ENCODE results near the gene HSFX3.
"Not testable (repeated sequence)": the region's sequence is repeated elsewhere in the genome, so short reads cannot be mapped to it uniquely, and the experiment has no call there.

HSFX3 gene, protein sequence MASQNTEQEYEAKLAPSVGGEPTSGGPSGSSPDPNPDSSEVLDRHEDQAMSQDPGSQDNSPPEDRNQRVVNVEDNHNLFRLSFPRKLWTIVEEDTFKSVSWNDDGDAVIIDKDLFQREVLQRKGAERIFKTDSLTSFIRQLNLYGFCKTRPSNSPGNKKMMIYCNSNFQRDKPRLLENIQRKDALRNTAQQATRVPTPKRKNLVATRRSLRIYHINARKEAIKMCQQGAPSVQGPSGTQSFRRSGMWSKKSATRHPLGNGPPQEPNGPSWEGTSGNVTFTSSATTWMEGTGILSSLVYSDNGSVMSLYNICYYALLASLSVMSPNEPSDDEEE

DNA sequence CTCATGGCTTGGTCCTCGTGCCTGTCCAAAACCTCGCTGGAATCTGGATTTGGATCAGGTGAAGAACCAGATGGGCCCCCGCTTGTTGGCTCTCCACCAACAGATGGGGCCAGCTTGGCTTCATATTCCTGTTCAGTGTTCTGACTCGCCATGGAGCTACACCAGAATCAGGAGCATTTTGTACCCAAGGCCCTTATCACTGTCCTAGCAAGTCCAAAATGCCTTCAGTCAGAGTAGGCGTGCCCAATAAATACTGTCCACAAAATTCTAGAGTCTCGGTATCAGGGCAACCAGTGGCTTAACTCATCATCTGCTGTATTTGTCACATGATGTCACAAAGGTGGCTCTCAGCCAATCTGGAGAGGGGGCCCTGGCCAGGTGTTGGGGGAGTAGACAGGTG, at the start of gene HSFX3:
Gene HSFX3 (minus strand): TSS at position 224 of the 400 bp plus-strand sequence. CDS start 72 bp downstream, at position 152.
- not testable (repeated sequence) for DNase-seq (ENCODE audit: low read depth in 2 of 2)

DNA sequence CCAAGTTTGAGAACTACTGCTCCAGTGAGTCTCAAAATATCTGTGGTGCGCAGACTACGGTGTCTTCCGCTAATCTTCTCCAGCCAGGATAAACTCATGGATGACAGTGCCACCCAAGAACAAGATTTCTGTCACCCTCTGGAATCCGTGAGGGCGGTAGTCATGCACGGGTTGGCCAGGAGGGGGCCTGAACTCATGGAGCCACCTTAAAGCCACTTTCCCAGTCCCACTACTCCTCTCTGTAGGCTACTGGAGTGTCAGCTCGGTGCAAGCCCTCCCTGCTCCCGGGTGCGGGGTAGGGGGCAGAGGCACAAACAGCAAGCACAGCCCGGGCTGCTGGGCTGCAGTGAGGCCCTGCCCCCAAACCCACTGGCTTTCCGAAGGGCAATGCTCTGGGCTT, 48.9 kb upstream of the HSFX3 start:
- not testable (repeated sequence) for DNase-seq (ENCODE audit: low read depth in 2 of 2)

DNA sequence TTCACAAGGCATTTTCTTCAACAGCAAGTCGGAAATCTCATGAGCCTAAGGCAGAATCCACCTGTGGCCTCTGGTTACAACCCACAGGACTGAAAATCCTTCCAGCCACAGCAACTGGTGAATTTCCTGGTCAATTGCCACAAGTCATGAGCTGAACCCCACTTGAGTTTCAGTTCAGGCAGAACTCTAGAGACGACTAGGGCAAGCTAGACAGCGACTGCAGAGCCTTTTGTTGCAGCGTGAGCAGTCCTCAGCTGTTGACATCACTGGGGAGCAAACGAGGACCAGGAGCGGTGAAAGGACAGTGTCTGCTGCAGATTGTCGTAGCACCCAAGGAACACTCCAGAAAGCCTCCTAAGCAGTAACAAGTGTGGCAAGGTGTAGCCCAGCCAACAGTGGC, 46.2 kb upstream of the HSFX3 start:
- not testable (repeated sequence) for DNase-seq (ENCODE audit: low read depth in 2 of 2)

DNA sequence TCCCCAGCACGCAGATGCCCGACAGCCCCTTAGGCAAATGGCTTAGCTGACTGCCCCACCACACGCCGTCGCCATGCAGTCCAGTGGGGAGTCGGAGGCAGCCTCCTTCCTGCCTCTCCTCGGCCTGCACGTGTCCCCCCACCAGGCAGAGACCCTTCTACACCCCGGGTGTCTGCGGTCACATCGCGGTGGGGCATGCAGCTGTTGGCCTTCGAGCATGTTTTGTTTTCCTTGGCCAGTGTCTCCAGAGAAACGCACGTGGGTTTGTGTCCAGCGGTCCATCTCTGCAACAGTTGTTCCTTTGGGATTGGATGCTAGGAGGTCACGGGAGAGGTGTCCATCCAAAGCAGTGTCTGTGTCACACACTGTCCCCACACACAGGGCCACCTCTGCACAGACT, 45.5 kb upstream of the HSFX3 start, which contains the start of gene HSFX2:
Gene HSFX2 (minus strand): TSS at position 101 of the 400 bp plus-strand sequence. CDS start 614 bp downstream, outside the sequence.
- DNase-seq (ENCODE audit: low read depth in 2 of 2), result not testable (repeated sequence)

DNA sequence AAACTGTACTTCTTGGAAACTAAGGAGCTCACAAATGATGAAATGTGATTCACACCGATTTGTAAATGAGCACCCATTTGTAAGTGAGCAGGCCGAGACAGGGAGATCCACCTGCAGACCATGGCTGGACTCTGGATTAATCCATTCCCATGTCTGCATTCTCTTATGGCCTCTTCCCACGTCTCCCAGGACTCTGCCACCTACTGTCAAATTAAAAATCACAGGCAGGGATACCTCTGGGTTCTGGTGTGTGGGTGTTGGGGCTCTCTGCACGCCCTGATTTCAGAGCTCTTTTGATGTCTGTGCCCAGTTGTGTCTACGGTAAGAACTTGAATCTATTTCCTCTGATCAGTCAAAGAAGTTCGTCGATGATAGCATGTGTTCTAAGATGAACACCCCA, 41.3 kb upstream of the HSFX3 start:
- not testable (repeated sequence) for DNase-seq (ENCODE audit: low read depth in 2 of 2)

DNA sequence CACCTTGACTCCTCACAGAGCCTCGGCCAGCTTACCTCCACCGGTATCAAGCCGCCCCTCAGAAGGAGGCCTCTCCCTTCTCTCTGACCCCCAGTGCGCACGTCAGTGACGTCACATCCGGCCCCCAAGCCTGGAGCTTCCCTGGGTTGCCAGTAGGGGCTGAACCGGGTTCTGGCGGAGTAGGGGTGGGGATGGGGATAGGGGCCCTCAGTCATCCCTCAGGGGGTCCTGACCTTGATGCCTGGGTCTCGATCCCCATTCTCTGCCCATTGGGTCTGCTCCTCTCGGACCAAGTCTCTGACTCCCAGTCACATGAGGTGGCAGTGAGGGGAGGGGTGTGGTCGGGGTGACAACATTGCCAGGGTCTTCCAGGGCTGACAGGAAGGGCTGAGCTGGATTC, 37.6 kb upstream of the HSFX3 start, which contains the start of gene MAGEA9B:
Gene MAGEA9B (minus strand): TSS at position 101 of the 400 bp plus-strand sequence. CDS start 4,280 bp downstream, outside the sequence.
- not testable (repeated sequence) for DNase-seq (ENCODE audit: low read depth in 2 of 2)

DNA sequence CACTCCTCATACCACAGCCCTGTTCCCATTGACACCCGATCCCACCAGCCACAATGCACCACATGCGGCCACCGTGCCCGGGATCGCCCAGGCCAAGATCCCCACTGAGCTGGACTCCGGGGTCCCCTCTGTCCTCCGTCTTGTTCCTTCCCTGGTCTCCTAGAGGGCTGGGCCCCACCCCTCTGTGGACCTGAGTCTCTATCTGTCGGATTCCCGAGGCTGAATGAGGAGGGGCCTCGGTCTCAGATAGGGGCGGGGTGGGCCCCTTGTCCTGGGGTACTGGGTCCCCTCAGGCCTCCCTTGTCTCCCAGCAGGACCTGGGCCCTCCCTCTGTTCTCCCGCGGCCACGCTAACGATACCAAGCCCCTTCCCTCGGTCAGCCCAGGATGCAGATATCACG, 35.9 kb upstream of the HSFX3 start:
- not testable (repeated sequence) for DNase-seq (ENCODE audit: low read depth in 2 of 2)

DNA sequence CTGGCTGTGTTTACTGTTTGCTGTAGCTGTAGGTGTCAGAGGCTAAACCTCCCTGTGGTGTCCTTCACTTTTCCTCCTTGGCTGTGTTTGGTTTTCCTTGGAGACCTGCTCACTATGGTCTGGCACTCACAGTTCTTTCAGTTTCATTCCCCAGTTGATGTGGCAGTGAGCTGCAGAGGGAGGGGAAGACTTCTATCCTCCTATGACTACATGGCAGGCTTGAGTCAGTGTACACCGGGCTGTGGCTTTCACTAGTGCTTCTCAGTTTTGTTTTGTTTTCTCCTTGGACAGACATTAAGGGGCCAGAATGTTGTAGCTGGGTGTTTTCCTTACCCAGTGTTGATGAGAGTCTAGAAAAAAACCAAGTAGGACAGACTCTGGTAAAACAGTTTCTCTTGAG, 23.7 kb upstream of the HSFX3 start:
- not testable (repeated sequence) for DNase-seq (ENCODE audit: low read depth in 2 of 2)

DNA sequence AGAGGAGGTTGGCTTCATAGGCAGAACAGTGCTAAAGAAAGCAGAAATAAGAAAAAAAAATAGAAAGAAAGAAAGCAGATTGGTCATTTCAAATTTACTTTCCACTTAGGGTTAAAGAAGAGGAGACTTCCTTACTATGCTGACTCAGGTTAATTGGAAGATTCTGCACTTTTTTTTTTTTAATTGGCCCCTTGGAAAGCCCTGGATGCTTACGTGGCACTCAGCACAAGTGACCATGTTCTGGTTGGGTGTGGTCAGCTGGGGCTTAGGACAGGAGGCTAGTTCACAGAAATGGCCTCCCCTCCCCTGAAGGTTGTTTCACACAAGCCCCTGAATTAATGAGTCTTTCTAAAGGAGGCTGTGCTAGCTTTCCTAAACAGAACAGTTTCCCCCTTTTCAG, 23.0 kb upstream of the HSFX3 start:
- DNase-seq (ENCODE audit: low read depth in 2 of 2), result no peak

DNA sequence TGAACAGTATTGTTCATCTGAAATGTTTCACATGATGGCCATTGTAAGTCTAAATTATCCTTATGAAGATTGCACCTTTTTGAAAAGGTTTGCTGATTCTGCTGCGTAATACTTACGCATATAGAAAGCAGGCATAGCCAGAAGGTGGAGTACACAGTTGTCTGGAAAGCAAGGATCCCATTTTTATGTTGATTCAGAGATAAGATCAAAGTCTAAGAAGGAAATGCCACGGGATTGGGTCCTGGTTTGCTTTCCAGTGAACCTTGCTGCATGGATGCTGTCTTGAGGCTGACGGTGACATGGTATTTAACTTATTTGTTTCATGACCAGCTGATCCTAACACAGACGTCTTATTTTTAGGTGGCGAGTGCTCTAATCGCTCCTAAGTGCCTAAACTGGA, 22.0 kb upstream of the HSFX3 start:
- DNase-seq (ENCODE audit: low read depth in 2 of 2), result no peak

DNA sequence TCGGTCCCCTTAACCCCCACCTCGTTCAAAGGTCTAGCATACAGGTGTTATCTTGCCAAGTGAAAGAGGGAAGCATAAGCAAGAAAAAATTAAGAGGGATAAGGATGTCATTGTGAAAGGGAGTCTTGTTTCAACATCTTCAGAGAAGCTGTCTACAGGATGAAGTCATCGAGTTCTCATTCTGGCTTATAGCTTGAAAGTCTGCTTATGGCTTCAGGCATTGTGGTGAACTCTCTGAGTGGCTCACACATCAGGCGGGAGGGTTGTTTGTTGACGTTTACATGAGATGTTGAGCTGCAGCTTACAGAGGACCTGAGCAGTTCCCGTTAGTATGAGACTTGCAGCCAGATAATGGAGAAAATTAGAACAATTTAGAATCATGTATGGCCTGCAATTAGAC, 20.9 kb upstream of the HSFX3 start:
- DNase-seq (ENCODE audit: low read depth in 2 of 2), result no peak

DNA sequence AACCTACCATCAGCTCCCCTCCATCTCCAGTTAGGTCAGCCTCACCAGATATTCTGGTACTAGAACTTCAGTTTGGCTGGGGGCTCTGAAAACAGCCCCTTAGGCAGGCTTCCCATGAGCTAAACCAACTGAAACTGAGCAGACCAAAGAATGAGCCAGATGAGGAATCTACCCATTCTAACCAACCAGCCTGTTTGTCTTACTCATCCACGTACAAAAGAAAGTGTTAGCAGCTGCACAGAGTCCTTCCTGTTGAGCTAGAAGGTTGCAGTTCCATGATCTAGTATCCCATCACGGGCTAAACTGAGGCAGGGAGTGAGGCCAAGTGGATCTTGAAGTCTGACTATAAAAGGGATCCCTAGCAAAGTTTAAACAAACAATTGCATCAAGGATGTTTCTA, 20.0 kb upstream of the HSFX3 start:
- DNase-seq (ENCODE audit: low read depth in 2 of 2), result no peak

DNA sequence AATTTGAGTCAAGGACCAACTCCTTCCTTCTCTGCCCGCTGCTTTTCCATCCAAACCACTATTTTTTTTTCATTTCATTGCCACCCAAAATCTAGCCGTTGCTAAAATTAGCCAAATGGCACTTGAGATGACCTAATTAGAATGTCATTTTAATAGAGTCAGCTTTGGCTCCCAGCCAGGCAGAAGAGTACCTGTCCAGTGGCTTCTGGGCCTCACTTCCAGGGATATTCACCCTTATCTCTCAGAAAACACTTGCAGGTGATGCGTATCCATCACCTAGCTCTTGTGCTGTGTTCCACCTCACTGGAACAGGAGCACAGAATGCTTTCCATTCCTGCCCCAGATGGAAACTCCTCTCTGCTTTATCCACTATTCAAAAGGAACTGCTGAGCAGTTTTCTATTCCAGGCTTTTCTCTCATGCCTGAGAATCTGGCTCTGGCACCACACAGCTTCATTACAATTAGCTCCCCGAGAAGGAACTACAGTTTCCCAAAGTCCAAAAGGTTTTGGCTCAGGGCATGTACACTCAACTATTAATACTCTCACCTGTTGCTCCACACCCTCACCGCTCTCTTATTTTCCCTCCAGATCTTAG, 19.1 kb upstream of the HSFX3 start:
- no peak for DNase-seq (ENCODE audit: low read depth in 2 of 2)

DNA sequence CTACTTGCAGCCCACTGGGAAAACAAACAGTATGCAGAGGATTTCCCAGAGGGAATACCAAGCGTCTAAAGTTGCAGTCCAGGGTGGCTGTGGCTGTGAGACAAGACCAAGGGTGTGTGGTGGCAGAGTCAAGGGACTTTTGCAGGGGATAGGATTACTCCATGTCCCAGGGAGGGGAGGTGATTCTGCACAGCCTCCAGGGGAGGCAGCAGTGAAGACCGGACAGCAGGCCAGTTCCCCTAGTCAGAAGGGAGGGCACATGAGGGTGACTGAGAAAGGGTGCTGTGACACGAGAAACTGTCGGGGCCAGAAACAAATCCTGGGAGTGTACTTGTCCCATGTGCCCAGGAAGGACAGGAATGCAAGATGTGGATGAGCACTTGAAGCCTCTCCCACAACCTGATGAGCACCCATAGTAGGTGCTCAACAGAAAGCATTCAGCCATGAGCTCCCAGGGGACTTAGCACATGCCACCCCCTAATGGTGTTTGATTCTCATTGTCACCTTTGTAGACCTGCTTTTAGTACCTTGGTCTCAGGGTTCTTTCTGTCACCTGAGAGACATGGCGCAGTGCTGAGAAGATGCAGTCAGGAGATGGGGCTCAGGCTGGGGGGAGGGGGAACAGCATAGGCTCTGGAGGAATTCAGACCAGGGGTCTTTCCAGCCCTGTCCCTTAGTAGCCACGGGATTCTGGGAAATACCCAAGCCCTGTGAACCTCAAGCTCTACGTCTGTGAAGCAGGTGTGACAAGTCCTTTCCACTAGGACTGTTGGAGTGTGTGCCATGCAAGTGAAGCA, 18.1 kb upstream of the HSFX3 start:
- DNase-seq (ENCODE audit: low read depth in 2 of 2), result no peak

DNA sequence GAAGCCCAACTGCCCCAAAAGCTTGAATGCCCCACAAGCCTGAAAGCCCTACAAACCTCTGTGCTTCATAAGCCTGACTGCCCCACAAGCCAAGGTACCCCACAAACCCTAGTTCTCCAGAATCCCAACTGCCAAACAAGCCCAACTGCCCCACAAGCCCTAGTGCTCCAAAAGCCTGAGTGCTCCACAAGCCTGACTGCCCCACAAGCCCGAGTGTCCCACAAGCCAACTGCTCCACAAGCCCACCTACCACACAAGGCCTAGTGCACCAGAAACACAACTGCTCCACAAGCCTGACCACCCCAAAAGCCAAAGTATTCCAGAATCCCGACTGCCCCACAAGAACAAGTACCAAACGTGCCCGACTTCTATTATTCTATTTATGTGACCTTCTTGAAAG, 13.6 kb upstream of the HSFX3 start:
- no peak for DNase-seq (ENCODE audit: low read depth in 2 of 2)

DNA sequence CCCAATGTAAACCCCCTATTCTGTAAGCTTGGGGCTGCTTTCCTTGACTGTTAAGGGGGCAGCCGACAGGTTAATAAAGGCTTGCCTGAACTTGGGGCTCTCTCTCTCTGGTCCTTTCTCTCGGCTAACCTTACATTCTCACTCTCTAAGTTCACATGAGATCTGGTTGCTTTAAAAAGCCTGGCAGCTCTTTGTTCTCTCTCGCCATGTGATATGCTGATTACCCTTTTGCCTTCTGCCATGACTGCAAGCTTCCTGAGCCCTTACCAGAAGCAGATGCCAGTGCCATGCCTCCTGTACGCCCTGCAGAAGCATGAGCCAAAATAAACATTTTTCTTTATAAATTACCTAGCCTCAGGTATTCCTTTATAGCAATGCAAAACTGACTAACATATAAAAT, 5.5 kb upstream of the HSFX3 start:
- DNase-seq (ENCODE audit: low read depth in 2 of 2), result not testable (repeated sequence)

DNA sequence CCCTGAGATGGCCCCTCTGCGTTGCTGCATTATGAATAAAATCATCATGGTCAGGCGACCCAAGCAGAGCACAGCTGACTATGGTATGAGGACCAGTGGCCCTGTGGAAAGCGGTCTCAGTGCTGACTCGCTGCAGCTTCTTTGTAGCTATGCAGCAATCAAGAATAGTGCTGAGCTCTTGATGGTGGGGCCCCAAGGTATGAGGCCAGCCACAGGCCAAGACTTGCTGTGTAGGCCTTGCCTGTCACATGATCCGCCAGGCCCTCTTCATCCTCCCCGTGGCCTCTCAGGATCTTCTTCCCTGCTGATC, 2.2 kb upstream of the HSFX3 start:
- DNase-seq (ENCODE audit: low read depth in 2 of 2), result not testable (repeated sequence)

DNA sequence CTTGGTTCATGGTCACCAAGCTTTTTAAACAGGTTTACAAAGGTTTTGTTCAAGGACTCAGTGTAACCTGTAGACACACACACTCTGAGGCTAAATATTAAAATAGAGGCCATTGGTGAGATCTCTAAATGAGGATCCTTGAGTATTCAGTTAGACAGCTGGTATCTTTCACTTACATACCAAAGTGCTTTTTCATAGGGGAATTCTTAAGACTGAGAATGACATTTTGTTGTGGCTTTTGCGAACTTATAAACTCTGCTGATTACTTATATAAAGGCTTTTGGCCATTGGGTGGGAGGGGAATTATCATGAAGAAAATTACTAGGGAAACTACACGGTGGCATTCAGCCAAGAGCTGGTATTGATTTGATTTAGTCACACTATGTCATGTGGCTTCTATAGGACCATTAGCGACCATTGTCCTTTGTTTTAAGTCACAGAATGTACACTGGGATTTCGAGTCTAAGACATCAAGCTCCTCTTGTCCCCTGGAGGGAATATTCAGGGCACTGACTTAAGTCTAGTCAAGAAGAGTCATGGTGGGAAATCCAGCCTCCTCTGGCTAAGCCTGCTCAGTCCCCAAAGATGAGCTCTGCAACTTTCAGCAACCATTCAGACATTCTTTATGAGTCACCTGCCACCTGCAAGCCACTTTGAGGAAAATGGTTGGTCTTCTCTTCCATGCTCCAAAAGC, 1.7 kb upstream of the HSFX3 start:
- not testable (repeated sequence) for DNase-seq (ENCODE audit: low read depth in 2 of 2)

DNA sequence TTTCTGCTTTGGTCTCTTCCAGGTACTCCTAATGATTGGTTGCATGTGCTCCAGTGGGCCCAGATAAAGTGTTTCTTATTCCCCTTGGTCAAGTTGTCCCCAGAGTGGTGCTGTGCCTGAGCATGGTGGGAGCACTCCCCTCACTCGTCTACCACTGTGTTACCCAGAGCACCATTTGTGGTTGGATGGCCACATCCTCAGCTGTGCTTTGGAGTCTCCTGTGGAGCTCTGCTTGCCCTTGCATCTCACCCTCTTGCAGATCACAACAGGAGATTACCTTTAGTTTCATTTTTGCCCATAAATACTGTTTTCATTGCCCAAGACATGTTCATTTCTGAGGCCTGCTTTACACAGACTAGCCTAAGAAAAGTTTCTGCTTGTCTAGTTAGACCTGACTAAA, 730 bp upstream of the HSFX3 start:
- not testable (repeated sequence) for DNase-seq (ENCODE audit: low read depth in 2 of 2)

DNA sequence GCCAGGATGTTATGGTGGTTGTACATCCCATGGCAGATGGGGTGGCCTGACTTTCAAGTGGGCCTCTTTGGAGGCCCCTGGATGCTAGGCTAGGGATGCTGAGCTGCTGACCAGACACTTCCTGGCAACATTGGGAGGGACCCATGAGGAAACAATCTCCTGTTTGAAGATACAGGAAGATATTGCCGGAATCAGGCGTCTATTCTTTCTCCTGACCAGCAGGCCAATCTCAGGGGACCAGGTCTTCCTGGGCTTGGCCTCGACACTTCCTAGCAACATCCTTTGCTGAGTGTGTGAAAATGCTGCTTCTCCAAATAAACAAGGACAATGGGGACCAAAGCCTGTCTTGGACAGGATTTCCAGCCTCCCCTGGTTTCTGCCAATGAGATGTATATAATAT, 1.9 kb downstream of the HSFX3 start:
- DNase-seq (ENCODE audit: low read depth in 2 of 2), result not testable (repeated sequence)

DNA sequence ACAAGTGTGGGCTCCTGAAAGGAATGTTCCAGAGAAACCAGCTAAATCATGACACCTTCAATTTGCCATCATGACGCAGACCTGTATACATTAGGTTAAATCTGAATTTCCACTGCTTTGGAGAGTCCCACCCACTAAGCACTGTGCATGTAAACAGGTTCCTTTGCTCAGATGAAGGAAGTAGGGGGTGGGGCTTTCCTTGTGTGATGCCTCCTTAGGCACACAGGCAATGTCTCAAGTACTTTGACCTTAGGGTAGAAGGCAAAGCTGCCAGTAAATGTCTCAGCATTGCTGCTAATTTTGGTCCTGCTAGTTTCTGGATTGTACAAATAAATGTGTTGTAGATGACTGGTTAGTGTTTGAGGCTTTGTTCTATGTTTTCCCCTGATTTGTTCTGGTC, 2.8 kb downstream of the HSFX3 start:
- DNase-seq (ENCODE audit: low read depth in 2 of 2), result not testable (repeated sequence)

Measured in stimulated activated CD4-positive, alpha-beta T cell treated with anti-CD3 and anti-CD28 coated beads, Interleukin-15, amount 100 ng/mL, for 48 hours (primary cell).